ENCODE measurements around the gene MYO5B.

Gene MYO5B

DNA sequence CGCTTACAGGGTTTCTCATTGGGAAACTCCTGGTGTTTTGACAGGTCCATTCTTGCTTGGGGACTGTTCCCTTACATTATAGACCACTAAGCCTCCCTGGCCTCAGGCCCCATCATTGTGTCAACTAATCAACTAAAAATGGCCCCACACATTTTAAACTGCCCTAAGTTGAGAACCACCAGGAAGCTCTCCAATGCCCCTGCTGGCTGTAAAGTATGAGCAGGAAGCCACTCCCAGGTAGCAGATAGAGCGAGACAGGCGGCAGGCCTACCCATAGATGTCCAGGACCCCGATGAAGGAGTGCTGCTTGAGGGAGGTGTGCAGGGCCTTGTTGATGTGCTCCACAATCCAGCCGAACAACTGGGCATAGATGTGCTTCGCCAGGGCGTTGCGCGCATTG, 220.9 kb downstream of the MYO5B start:
- Mint-ChIP-seq H3K9me3 (no peaks in the 10 kb centered on the region), H3K4me1 (ENCODE audit: low read depth) (no peaks in the 10 kb centered on the region), H3K27ac (no peak overlapping the region), H3K4me3 (no peak overlapping the region), H3K36me3 (ENCODE audit: low read depth) (no peaks in the 10 kb centered on the region), H3K27me3 (ENCODE audit: low read depth) (peaks cover 3% of the 10 kb centered on the region)
- DNase-seq (ENCODE audit: low spot score) = no peak

DNA sequence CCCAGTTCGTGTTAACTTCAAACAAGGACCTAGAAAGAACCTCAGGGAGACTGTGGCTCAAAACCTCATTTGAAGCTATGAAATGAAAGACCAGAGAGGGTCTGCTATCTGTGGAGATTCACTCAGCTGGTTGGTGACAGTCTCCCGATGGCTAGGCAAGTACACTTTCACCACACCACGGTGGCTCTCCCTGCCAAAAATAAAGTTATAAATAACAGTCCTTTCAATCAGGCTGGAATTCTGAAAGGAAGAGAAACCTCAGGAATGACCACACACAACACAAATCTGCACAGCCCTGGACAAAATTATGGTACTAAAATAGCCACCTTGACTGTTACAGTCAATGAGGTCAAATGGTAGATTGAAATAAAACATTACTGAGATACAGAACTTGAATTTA, 221.4 kb downstream of the MYO5B start:
- Mint-ChIP-seq H3K4me3 (no peak overlapping the region), H3K9me3 (no peaks in the 10 kb centered on the region), H3K27me3 (ENCODE audit: low read depth) (peaks cover 4% of the 10 kb centered on the region), H3K27ac (no peak overlapping the region), H3K36me3 (ENCODE audit: low read depth) (no peaks in the 10 kb centered on the region), H3K4me1 (ENCODE audit: low read depth) (no peaks in the 10 kb centered on the region)
- DNase-seq (ENCODE audit: low spot score) = no peak

DNA sequence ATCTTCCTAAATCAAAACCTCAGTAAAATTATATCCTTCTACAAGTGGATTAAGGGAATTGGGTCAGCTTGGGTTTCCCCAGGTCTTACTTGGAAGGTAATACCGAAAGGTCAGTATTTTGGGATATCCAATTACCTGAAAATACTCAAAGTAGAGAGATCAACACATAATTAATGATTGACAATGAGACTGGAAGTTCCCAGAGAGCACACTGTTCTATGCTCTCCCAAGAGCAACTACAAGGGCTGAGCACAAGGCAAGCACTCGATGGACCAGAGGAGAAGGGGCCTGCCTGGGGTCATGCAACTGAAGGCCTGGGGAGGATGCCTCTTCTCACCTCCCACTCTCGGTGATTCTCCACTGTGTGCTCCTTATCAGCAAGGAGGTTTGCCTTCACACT, 222.4 kb downstream of the MYO5B start:
- no peaks in the 10 kb centered on the region for H3K4me1 Mint-ChIP-seq (ENCODE audit: low read depth)
- no peak overlapping the region for H3K27ac Mint-ChIP-seq
- H3K36me3 Mint-ChIP-seq (ENCODE audit: low read depth) = no peaks in the 10 kb centered on the region
- no peaks in the 10 kb centered on the region for H3K9me3 Mint-ChIP-seq
- no peak overlapping the region for H3K4me3 Mint-ChIP-seq
- DNase-seq (ENCODE audit: low spot score) = no peak
- H3K27me3 Mint-ChIP-seq (ENCODE audit: low read depth) = peaks cover 6% of the 10 kb centered on the region

DNA sequence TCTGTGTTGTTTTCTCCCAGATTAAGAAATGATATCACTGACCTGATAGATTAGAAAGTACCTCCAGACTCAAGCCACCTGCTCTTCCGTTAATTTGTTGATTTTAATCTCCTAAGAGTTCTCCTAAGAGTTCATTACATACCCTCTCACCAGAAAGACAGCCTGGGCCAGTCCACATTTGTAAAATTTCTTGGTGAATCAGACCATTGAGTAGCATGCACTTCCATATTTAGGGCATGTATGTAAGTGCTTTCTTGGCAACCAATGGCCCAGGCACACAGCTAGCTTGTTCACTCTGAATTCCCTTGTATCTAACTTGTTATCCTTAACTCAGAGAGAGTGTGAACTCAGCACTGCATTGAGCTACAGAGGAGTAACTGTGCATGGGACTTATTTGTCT, 223.5 kb downstream of the MYO5B start:
- no peaks in the 10 kb centered on the region for H3K9me3 Mint-ChIP-seq
- peaks cover 8% of the 10 kb centered on the region for H3K27me3 Mint-ChIP-seq (ENCODE audit: low read depth)
- no peak for DNase-seq (ENCODE audit: low spot score)
- no peak overlapping the region for H3K4me3 Mint-ChIP-seq
- H3K27ac Mint-ChIP-seq = no peak overlapping the region
- no peaks in the 10 kb centered on the region for H3K4me1 Mint-ChIP-seq (ENCODE audit: low read depth)
- H3K36me3 Mint-ChIP-seq (ENCODE audit: low read depth) = no peaks in the 10 kb centered on the region

DNA sequence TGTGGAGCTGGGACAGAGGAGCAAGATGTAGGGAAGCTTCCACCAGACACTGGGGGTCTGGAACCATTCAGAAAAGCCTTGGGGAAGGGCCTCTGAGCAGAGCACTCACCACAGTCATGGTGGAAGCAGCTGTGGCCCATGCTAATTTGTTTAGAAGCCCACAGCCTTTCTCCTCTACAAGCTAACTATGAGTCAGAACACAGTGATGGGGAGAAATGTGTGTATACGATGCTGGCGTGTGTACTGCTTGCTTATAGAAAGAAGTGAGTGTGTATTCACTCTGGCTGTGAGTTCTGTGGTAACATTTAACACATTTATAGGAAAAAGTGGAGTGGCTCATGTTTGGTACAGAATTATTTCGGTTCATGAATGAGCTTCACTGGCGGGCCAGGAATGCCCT, 224.6 kb downstream of the MYO5B start:
- no peak overlapping the region for H3K27ac Mint-ChIP-seq
- no peaks in the 10 kb centered on the region for H3K4me1 Mint-ChIP-seq (ENCODE audit: low read depth)
- no peaks in the 10 kb centered on the region for H3K9me3 Mint-ChIP-seq
- DNase-seq (ENCODE audit: low spot score) = no peak
- peaks cover 8% of the 10 kb centered on the region for H3K27me3 Mint-ChIP-seq (ENCODE audit: low read depth)
- H3K36me3 Mint-ChIP-seq (ENCODE audit: low read depth) = no peaks in the 10 kb centered on the region
- H3K4me3 Mint-ChIP-seq = no peak overlapping the region

DNA sequence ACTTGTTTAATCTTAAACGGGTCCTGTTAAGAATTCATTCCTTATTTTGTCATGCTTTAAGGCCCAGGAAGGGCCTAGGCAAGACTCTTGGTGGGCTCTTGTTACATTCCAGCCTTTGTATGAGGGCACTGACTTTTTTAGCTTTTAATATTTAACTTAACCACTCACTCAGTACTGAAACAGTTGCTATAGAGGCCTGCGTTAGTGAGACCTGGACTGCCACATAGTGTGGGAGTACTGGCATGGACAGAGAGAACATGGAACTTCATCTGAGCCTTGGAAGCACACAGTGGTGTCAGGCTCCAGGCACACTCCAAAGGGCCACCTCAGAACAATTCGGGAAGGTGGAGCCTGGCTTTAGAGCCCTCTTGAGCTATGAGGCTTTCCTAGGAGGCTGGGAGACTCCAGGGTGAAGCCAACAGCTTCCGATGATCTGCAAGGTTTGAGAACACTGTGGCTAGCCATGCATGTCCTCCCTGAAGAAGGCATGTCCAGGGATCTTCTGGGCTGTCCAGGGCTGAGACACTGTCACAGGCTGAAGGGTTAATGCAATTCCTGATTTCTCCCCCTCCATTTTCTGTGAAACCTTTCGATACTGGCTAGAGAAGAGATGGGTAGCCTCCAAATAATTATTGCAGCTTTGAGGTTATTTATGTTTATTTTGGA, 226.2 kb downstream of the MYO5B start:
- DNase-seq (ENCODE audit: low spot score) = no peak
- Mint-ChIP-seq H3K27ac (no peak overlapping the region), H3K27me3 (ENCODE audit: low read depth) (peaks cover 13% of the 10 kb centered on the region)

DNA sequence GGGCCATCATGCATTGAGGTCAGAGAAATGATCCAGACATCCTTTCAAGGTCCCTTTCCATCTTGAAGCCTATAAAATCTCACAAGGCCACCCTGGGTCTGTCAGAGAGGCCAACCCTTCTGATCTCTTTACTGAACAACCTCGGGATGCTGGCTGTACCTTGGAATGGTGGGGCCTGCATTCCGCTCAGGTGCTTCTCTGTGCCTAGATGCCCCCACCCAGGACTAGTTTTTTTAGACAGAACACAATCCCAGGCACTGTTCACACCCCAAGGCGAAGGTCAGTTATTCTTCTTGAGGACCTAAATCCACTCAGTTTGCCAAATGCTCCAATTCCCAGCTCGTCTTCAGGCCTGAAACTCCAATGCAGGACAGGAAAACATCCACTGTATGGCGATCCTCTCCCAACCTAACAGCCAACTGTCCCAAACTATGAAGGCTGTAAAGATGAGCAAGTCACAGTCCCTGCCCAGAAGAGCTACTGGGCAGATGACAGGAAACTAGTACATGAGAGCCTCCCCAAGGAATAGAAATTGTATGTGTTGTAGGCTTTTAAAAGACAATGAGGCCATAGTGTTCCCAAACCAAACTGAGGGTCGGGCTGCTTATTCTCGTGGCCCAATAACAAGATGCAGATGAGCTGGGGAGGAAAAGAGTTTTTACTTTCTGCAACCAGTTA, 227.2 kb downstream of the MYO5B start:
- Mint-ChIP-seq H3K27me3 (ENCODE audit: low read depth) (peaks cover 13% of the 10 kb centered on the region), H3K36me3 (ENCODE audit: low read depth) (no peaks in the 10 kb centered on the region), H3K9me3 (no peaks in the 10 kb centered on the region), H3K4me3 (no peak overlapping the region), H3K4me1 (ENCODE audit: low read depth) (no peaks in the 10 kb centered on the region), H3K27ac (no peak overlapping the region)
- DNase-seq (ENCODE audit: low spot score) = no peak

More for the DNA sequence above, 226.2 kb downstream of the MYO5B start:
- no peaks in the 10 kb centered on the region for H3K4me1 Mint-ChIP-seq (ENCODE audit: low read depth)
- no peaks in the 10 kb centered on the region for H3K9me3 Mint-ChIP-seq
- no peaks in the 10 kb centered on the region for H3K36me3 Mint-ChIP-seq (ENCODE audit: low read depth)
- H3K4me3 Mint-ChIP-seq = no peak overlapping the region

DNA sequence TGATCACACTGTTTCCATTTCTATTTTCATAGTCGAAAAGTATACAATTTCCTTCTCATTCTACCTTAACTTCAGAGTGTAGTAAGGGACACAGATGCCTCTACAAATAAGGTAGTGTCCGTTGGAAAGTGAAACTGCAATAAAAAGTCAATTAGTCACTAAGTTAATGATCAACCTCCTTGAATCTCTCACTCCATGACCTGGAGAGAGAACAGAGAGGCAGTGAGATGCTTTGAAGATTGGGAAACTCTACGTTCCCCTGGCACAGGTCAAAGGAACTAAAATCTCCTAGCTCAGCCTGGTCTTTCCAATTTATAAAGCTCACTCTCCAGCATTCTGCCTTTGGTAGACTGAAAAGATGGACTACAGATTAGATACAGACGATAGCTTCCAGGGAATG, 227.8 kb downstream of the MYO5B start:
- H3K4me3 Mint-ChIP-seq = no peak overlapping the region
- no peaks in the 10 kb centered on the region for H3K9me3 Mint-ChIP-seq
- no peak overlapping the region for H3K27ac Mint-ChIP-seq
- DNase-seq (ENCODE audit: low spot score) = no peak
- no peaks in the 10 kb centered on the region for H3K36me3 Mint-ChIP-seq (ENCODE audit: low read depth)
- no peaks in the 10 kb centered on the region for H3K4me1 Mint-ChIP-seq (ENCODE audit: low read depth)
- peaks cover 13% of the 10 kb centered on the region for H3K27me3 Mint-ChIP-seq (ENCODE audit: low read depth)

DNA sequence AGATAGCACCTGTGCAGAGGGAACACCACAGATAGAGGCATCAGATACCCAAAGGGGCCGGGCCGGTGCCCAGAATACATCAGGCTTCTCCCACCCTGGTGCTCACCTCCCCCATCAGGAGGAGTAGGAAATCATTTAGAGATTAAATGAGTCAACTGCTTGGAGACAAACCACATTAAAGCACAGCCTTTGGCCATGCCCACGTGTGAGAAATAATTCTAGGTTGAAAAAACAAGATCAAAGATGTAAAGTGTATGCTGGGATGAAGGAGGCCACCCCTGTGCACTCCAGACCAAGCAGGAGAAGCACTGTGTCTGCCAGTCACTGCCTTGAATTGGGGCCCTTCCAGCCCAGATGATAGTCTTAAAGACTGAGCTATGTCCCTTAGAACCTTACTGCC, 228.9 kb downstream of the MYO5B start:
- peaks cover 13% of the 10 kb centered on the region for H3K27me3 Mint-ChIP-seq (ENCODE audit: low read depth)
- no peak for DNase-seq (ENCODE audit: low spot score)
- no peaks in the 10 kb centered on the region for H3K9me3 Mint-ChIP-seq
- H3K27ac Mint-ChIP-seq = no peak overlapping the region
- no peak overlapping the region for H3K4me3 Mint-ChIP-seq
- H3K4me1 Mint-ChIP-seq (ENCODE audit: low read depth) = peaks cover 10% of the 10 kb centered on the region
- no peaks in the 10 kb centered on the region for H3K36me3 Mint-ChIP-seq (ENCODE audit: low read depth)

DNA sequence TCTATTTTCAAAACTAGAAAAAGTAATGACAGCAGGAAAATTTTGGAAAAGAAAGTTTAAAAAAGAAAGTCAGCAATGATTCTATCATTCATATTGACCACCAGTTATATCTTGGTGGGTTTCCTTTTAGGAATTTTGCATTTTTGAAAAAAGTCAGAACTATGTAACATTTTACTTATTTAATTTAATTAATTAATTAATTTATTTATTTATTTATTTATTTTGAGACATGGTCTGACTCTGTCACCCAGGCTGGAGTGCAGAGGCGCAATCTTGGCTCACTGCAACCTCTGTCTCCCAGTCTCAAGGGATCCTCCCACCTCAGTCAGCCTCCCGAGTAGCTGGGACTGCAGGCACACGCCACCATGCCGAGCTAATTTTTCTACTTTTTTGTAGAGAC, 231.7 kb downstream of the MYO5B start:
- Mint-ChIP-seq H3K36me3 (ENCODE audit: low read depth) (no peaks in the 10 kb centered on the region), H3K9me3 (no peaks in the 10 kb centered on the region), H3K27me3 (ENCODE audit: low read depth) (peaks cover 11% of the 10 kb centered on the region), H3K4me3 (no peak overlapping the region), H3K4me1 (ENCODE audit: low read depth) (peaks cover 20% of the 10 kb centered on the region), H3K27ac (no peak overlapping the region)
- no peak for DNase-seq (ENCODE audit: low spot score)

DNA sequence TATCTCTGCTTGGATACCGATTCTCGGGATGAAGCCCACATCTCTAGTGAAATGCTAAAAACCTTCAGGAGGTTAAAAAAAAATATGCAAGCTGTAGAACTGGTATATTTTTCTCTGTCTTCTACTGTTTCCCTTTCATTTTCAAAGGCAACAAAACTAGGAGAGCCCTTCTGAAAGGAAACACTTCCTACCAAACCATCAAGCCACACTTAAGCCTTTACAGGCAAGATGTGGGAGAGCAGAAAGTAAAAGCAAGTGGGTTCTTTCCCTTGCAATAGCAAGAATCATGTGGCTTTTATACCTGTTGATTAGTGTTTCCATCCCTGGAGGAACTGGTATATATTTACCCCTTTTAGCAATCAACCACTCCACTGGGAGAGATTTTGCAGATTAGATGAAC, 233.7 kb downstream of the MYO5B start:
- no peak for DNase-seq (ENCODE audit: low spot score)
- H3K4me3 Mint-ChIP-seq = no peak overlapping the region

DNA sequence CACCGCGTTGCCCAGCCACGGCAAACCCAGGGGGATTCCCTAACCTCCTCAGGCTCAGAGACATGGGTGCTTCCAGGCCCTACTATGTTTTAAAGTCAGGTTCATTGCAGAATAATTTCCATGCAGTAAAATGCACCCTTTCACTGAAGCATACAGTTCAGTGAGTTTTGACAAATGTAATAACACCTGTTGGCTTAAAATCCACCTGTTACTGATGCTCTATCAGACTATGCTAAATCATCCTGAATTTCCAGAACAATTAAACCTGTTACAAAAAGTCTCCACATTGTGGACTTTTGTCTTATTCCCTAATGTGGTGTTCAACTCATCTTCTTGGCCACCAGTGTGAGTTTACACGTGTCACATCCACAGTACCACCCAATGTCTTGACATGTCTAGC, 234.6 kb downstream of the MYO5B start:
- H3K4me3 Mint-ChIP-seq = no peak overlapping the region
- no peaks in the 10 kb centered on the region for H3K9me3 Mint-ChIP-seq
- no peaks in the 10 kb centered on the region for H3K36me3 Mint-ChIP-seq (ENCODE audit: low read depth)
- H3K27ac Mint-ChIP-seq = no peak overlapping the region
- H3K4me1 Mint-ChIP-seq (ENCODE audit: low read depth) = peaks cover 20% of the 10 kb centered on the region
- H3K27me3 Mint-ChIP-seq (ENCODE audit: low read depth) = peaks cover 14% of the 10 kb centered on the region
- DNase-seq (ENCODE audit: low spot score) = no peak

More for the DNA sequence above, 233.7 kb downstream of the MYO5B start:
- Mint-ChIP-seq H3K36me3 (ENCODE audit: low read depth) (no peaks in the 10 kb centered on the region), H3K9me3 (no peaks in the 10 kb centered on the region), H3K27me3 (ENCODE audit: low read depth) (peaks cover 12% of the 10 kb centered on the region), H3K27ac (peak overlapping the region; percentile 13), H3K4me1 (ENCODE audit: low read depth) (peaks cover 20% of the 10 kb centered on the region)

DNA sequence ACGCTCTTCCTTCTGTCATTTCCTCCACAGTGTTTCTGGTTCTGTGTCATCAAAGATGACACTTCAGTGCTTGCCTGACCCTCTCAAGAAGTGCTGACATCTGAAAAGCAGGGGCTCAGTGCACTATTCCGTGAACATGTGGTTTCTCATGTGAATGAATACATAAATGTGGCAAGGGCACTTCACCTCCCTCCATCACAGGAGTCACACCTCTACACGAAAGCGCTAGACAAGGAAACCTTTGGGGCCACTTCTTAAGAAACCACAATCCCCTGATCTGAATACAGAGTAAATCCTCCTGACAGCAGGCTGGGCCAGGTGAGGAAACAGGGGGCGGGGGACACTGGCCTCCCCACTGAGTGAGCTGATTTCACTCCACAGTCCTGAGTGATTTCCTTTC, 235.8 kb downstream of the MYO5B start:
- H3K27ac Mint-ChIP-seq = no peak overlapping the region
- DNase-seq (ENCODE audit: low spot score) = no peak
- peaks cover 20% of the 10 kb centered on the region for H3K4me1 Mint-ChIP-seq (ENCODE audit: low read depth)
- H3K27me3 Mint-ChIP-seq (ENCODE audit: low read depth) = peaks cover 9% of the 10 kb centered on the region
- no peak overlapping the region for H3K4me3 Mint-ChIP-seq
- no peaks in the 10 kb centered on the region for H3K9me3 Mint-ChIP-seq
- no peaks in the 10 kb centered on the region for H3K36me3 Mint-ChIP-seq (ENCODE audit: low read depth)

DNA sequence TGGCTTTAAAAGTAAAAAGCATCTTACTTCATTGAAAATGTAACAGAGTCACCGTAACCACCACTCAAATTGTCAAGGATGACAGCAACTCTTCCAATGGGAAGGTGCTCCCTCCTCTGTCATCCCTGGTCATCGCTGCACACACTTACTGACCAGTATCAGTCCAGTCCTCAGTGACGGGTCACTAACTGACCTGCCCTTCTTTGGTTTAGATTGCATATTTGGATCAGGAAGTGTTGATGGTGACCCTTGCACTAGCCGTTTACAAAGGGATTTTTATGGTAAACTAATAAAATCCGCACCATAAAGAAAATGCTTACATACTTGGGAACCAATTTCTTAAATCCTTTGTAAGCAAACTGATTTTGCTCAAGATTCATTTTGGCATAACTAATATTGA, 239.7 kb downstream of the MYO5B start:
- peaks cover 17% of the 10 kb centered on the region for H3K27me3 Mint-ChIP-seq (ENCODE audit: low read depth)
- no peak for DNase-seq (ENCODE audit: low spot score)
- no peak overlapping the region for H3K27ac Mint-ChIP-seq
- H3K4me1 Mint-ChIP-seq (ENCODE audit: low read depth) = peaks cover 12% of the 10 kb centered on the region
- H3K36me3 Mint-ChIP-seq (ENCODE audit: low read depth) = no peaks in the 10 kb centered on the region
- no peak overlapping the region for H3K4me3 Mint-ChIP-seq
- H3K9me3 Mint-ChIP-seq = no peaks in the 10 kb centered on the region

DNA sequence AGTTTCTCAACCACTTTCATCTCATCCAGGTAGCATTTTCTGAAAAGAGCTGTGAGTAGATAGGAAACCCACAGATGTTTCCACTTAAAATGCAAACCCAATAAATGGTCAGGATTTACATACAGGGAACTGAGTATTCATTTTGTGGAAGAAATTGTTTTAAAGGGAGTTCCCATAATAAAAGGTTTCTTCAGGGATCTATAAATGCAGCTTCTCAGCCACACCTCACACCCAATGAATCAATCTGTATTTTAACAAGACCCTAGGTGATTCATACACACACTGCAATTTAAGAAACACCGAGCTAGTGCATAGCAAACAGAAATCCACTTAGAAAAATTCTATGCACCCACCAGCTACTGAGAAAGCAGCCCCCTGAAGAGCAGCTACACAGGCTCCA, 241.6 kb downstream of the MYO5B start:
- H3K9me3 Mint-ChIP-seq = no peaks in the 10 kb centered on the region

More for the DNA sequence above, 241.6 kb downstream of the MYO5B start:
- Mint-ChIP-seq H3K27me3 (ENCODE audit: low read depth) (peaks cover 17% of the 10 kb centered on the region), H3K4me3 (no peak overlapping the region), H3K4me1 (ENCODE audit: low read depth) (peaks cover 13% of the 10 kb centered on the region), H3K27ac (no peak overlapping the region), H3K36me3 (ENCODE audit: low read depth) (no peaks in the 10 kb centered on the region)
- no peak for DNase-seq (ENCODE audit: low spot score)
